SW 1271 (cell line): Measurements from ENCODE around the gene SLC4A7.
"Not testable (repeated sequence)": the region's sequence is repeated elsewhere in the genome, so short reads cannot be mapped to it uniquely, and the experiment has no call there.

Experiments used
- DNase-seq, 2 experiments: peaks; one replicate each; lab custom pipeline; 2025; lab: John Stamatoyannopoulos, UW

SLC4A7 gene

GRCh38 chr3:27429909-27430308 is 54.3 kb downstream of the SLC4A7 start:
- DNase-seq, result no peak

DNA sequence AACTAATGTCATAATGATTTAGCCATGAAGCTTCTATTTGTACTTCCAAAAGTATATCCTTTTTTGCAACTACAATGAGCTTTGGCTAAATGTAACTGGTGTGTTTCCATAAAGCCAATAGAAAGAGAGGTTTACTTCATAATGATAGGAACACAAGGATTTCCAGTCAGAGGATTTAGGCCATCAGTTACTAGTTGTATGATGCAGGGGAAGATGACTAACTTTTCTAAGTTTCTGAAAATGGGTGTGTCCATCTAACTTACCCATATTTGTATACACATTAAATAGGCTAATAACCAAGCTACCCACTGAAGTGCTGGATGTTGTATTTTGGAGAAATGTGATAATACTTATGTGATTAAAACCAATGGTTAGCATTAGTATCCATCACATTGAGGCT is 55.7 kb downstream of the SLC4A7 start:
- no peak for DNase-seq

DNA sequence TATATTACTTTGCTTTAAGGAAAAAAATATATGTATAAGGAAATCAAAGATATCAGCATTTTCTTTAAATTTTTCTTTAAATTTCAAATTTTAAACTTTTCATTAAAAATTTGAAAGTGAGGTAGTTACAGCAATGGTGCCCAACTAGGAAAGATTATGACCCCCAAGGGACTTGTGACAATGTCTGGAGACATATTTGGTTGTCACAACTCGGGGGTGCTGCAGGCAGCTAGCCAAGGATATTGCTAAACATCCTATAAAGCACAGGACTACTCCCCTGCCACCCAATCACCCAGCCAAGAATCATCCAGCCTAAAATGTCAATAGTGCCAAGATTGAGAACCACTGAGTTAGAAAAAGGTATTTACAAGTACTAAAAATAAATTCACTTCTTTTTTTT is 57.3 kb downstream of the SLC4A7 start:
- DNase-seq, result no peak

GRCh38 chr3:27425896-27426565 is 58.2 kb downstream of the SLC4A7 start:
- no peak for DNase-seq

DNA sequence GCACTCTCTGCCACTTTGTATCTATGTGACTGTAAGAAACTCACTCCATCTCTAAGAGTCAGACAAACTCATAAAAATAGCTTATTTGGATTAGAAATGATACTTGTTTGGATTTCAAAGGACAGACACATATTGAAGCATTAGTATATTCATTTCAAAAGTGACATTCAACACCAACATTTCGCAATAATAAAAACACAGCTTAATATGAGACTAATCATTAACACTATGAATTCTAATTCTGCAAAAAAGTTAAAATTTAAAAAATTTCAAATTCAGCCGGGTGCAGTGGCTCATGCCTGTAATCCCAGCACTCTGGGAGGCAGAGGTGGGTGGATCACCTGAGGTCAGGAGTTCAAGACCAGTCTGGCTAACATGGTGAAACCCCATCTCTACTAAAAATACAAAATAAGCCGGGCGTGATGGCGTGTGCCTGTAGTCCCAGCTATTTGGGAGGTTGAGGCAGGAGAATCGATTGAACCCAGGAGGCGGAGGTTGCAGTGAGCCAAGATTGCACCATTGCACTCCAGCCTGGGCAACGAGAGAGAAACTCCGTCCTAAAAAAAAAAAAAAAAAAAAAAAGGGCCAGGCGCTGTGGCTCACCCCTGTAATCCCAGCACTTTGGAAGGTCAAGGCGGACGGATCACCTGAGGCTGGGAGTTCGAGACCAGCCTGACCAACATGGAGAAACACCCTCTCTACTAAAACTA is 59.2 kb downstream of the SLC4A7 start:
- DNase-seq, result not testable (repeated sequence)

- DNase-seq, result peak; percentile 24 to 80
Observed at GRCh38 chr3:27423463-27423862, 60.7 kb downstream of the SLC4A7 start.

DNA sequence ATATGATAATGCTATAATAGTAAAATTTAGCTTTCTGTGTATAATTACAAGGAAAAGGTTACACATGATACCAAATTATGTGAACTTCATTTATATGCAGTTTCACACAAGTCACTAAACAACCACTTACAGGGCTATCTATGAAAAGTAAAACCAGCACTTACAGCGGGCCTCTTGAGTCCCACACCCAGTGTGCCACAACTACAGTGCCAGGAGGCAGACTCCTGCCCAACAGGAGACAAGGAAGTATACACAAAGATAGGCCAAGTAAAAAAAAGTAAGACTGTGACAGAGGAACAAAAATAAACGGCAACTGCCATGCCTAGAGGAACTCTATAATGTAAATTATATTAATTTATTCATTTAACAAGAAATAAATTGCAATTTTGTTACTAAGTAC is 61.6 kb downstream of the SLC4A7 start:
- no peak for DNase-seq

DNA sequence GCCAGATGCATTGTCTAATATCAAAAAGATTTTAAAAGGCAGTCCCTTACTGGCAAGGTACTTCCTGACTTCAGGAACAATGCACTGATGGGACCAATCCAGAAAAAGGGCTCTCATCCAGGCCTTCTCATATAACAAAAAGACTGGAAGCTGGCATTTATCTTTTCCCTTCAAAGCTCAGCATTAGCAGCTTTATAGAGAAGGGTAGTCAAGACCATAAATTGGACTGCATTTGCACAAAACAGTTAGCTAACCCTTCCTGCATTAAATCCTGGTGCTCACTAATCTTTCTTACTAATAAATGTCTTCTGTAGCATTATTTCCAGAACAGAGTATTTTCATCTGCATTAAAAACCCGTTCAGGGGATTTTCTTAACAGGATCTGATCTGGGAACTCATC is 69.0 kb downstream of the SLC4A7 start:
- DNase-seq, result no peak

- no peak for DNase-seq
Observed at GRCh38 chr3:27392950-27393679, 91.1 kb downstream of the SLC4A7 start.

- DNase-seq, result not testable (repeated sequence)
Observed at GRCh38 chr3:27392414-27392813, 91.8 kb downstream of the SLC4A7 start.

- no peak for DNase-seq
Observed at GRCh38 chr3:27391796-27392195, 92.4 kb downstream of the SLC4A7 start.

GRCh38 chr3:27387625-27388024 is 96.6 kb downstream of the SLC4A7 start:
- no peak for DNase-seq

- DNase-seq, result no peak
Observed at GRCh38 chr3:27385504-27385903, 98.7 kb downstream of the SLC4A7 start.

DNA sequence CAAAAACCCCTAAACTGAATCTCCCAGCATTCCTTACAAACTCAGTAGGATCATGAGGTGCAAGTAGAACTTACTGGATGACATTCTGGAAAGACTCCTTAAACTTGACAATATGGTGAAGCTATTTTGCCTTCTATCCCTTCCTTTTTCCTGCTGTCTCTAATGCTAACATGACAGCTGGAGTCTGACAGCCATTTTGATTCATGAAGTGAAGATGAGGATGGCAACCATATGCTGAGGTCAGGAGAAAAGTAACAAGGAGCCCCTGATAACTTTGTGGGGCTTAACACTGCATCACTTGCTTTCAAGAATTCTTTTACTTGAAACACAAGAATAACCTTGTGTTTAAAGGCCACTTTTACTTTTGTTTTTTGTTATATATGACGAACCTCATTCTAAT is 100.0 kb downstream of the SLC4A7 start:
- DNase-seq, result no peak

GRCh38 chr3:27380433-27381357 is 103.5 kb downstream of the SLC4A7 start:
- no peak for DNase-seq

- DNase-seq, result no peak
Observed at GRCh38 chr3:27378331-27378730, 105.9 kb downstream of the SLC4A7 start.

DNA sequence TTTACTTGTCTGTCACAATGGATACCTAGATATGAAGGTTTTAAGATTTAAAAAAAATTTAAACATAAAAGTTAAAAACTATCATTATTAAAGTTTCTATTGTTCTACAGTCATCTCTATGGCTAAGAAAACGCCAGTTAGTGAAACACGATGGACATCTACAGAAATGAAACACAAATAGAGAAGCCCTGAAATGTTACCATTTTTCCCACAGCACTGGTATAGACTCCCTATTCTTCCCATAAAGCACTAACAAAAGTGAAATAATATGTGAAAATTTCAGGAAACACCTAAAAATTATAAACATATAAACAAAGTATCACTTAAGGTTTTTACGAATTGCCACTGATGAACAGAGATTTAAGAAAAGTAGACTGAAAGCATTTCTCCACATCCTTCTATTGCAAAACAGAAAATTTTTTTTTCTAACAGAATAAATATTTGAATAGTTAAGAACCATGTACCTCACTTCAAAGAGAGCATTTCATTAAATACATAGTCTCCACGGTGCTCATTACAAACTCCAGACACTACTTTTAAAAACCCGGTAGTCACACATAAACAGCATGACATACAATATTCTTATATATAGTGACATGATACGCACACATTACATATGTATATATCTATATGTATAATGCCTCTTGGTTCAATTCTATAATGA is 107.9 kb downstream of the SLC4A7 start:
- no peak for DNase-seq

- DNase-seq, result peak; percentile 65 to 95
Observed at GRCh38 chr3:27368831-27369607, 115.2 kb downstream of the SLC4A7 start, which contains the start of gene NEK10. Gene NEK10, minus strand, starts transcription at chr3:27369383. Its CDS starts 16,501 bp downstream, at chr3:27352882.

DNA sequence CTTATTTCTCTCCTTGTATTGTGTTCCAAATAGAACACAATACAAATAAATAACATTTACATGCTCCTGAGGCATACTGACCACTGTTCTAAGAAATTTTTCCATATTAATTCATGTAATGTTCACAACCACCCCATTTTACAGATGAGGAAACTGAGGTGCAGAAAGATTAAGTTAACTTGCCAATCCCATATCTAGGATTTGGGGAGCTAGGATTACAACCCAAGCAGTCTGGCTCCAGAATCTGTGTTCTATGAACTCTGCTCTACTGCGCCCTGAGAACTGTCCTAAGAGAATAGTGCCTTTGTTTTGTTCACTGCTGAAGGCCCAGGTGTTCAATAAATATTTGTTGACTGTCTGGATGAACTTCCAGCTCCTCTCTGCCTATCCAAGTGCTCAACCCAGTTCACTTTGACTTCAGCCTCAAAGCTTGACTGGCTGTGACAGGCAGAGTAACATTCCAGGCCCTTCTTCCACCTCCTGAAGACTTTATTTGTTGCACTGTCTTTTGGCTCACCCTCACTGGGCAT is 118.1 kb downstream of the SLC4A7 start:
- DNase-seq, result no peak
